MM.1S (cell line): Measurements from ENCODE around the gene MAN2A2.

Experiments used
- EZH2 ChIP-seq: fragments of 300-600 bp; sonication (generic); optimal IDR thresholded peaks from 2 replicates; pipeline ENCODE3; 2017; ENCODE audit warnings: low read depth, mild to moderate bottlenecking, antibody characterized with exemption, low read length, mixed read lengths
- TF ChIP-seq, protein P1 (sequence below): fragments of 300-600 bp; sonication (generic); IDR thresholded peaks from 2 replicates; pipeline ENCODE4 v1.5.1; 2016; ENCODE audit warnings: antibody characterized with exemption, low read length, mixed read lengths

DNA sequence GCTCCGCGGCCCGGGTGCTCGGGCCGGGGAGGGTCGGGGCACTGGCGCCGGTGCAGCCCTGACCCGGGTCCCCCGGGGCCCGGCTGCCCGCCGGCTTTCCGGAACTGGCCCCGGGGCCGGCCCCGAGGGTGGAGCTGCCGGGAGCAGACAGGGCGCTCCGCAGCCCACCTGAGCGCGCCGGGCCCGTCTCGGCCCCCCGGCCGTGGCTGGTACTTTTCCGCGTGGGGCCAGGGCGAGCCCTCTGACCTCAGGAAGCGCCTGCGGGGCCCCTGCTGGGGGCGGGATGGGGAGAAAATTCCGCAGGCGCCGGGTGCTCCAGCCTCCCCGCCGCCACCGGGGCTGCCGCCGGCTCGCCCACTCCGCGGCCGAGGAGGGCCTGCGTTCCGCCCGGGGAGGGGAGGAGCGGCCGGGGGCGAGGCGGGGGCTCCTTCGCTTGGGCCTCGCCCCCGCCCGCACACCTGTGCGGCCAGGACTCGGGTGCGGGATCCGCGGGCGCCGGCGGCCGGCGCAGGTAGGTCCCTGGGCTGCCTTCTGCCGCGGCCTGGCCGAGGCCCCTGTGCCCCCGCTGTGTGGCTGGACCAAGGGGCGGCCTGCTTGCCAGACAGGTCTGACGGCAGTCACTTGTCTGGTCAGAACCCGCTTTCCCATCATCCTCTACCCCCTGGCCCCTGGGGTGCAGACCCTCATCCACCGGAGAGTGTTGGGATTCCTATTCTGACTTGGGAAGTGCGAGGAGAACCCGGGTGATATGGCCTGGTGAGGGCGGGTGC lies 31.2 kb upstream of the MAN2A2 start:
- TF ChIP-seq, protein P1, sequence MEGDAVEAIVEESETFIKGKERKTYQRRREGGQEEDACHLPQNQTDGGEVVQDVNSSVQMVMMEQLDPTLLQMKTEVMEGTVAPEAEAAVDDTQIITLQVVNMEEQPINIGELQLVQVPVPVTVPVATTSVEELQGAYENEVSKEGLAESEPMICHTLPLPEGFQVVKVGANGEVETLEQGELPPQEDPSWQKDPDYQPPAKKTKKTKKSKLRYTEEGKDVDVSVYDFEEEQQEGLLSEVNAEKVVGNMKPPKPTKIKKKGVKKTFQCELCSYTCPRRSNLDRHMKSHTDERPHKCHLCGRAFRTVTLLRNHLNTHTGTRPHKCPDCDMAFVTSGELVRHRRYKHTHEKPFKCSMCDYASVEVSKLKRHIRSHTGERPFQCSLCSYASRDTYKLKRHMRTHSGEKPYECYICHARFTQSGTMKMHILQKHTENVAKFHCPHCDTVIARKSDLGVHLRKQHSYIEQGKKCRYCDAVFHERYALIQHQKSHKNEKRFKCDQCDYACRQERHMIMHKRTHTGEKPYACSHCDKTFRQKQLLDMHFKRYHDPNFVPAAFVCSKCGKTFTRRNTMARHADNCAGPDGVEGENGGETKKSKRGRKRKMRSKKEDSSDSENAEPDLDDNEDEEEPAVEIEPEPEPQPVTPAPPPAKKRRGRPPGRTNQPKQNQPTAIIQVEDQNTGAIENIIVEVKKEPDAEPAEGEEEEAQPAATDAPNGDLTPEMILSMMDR, result no peak
- TF ChIP-seq EZH2, result no peak
